PC-9 (cell line): ENCODE data around the gene CAB39L. TPM values are rescaled to one million over a fixed set of nuclear protein-coding genes. Genes with fewer than 3 reads are reported as not detected.

Source experiments
- BruUV-seq: library from RNA; stranded (reverse); fragments of 400-500 nt; replicated peaks from 2 replicates; lab custom pipeline; 2021; lab: Mats Ljungman, UMichigan
- CTCF ChIA-PET: fragments of 300-600 bp; sonication (Branson Sonifier 250); formaldehyde crosslinking; loops from one replicate; lab custom pipeline; 2022; ENCODE audit warnings: antibody characterized with exemption; lab: Charles Lee
- POLR2A ChIA-PET: fragments of 300-600 bp; sonication (Branson Sonifier 250); formaldehyde crosslinking; loops from one replicate; lab custom pipeline; 2022; ENCODE audit warnings: antibody characterized with exemption; ENCODE audit not compliant: unreplicated experiment; lab: Charles Lee
- DNase-seq, 2 experiments: peaks; one replicate each; pipeline versions ENCODE4 v3.0.0 to v3.0.0-alpha.2; 2015 to 2022; ENCODE audit warnings: mixed read lengths in 1 of 2
- H2AFZ ChIP-seq: fragments of 200-600 bp; sonication (generic); 2 replicates; pipeline ENCODE4 v1.8.1; 2017; ENCODE audit warnings: antibody characterized with exemption
- H3F3A ChIP-seq: fragments of 200-600 bp; sonication (generic); 2 replicates; pipeline ENCODE4 v1.8.1; 2017; ENCODE audit warnings: antibody characterized with exemption, mild to moderate bottlenecking, low read depth; ENCODE audit not compliant: insufficient read depth
- H3K27ac ChIP-seq: fragments of 200-600 bp; sonication (generic); 2 replicates; pipeline ENCODE4 v1.6.1; 2016; ENCODE audit warnings: mixed run types
- H3K27me3 ChIP-seq: fragments of 200-600 bp; sonication (generic); 2 replicates; pipeline ENCODE4 v1.6.1; 2016; ENCODE audit warnings: low read depth, mixed run types; ENCODE audit not compliant: insufficient read depth
- H3K36me3 ChIP-seq: fragments of 200-600 bp; sonication (generic); 2 replicates; pipeline ENCODE4 v1.6.1; 2016; ENCODE audit warnings: low read depth, mixed run types
- H3K4me1 ChIP-seq: fragments of 200-600 bp; sonication (generic); replicated peaks from 2 replicates; pipeline ENCODE4 v1.6.1; 2016; ENCODE audit warnings: mixed run types; ENCODE audit not compliant: insufficient read depth
- H3K4me2 ChIP-seq: fragments of 200-600 bp; sonication (generic); 2 replicates; pipeline ENCODE4 v1.6.1; 2017; ENCODE audit warnings: mixed run types
- H3K4me3 ChIP-seq: fragments of 200-600 bp; sonication (generic); 2 replicates; pipeline ENCODE4 v1.6.1; 2016; ENCODE audit warnings: mixed run types
- H3K79me2 ChIP-seq: fragments of 200-600 bp; sonication (generic); 2 replicates; pipeline ENCODE4 v1.6.1; 2017; ENCODE audit warnings: low read depth, mixed run types
- H3K9me2 ChIP-seq: fragments of 200-600 bp; sonication (generic); 2 replicates; pipeline ENCODE4 v1.8.1; 2017; ENCODE audit warnings: mild to moderate bottlenecking; ENCODE audit not compliant: insufficient read depth
- H3K9me3 ChIP-seq: fragments of 200-600 bp; sonication (generic); 2 replicates; pipeline ENCODE4 v1.8.1; 2016; ENCODE audit warnings: low read depth; ENCODE audit not compliant: insufficient read depth
- H4K20me1 ChIP-seq: fragments of 200-600 bp; sonication (generic); 2 replicates; pipeline ENCODE4 v1.8.1; 2017; ENCODE audit not compliant: insufficient read depth
- EZH2 ChIP-seq: fragments of 200-600 bp; sonication (generic); IDR thresholded peaks from 2 replicates; pipeline ENCODE4 v1.8.0; 2017; ENCODE audit warnings: antibody characterized with exemption, low read depth
- intact Hi-C: fragments of 100-400 bp; cut with micrococcal nuclease; formaldehyde crosslinking; loops from one replicate; pipeline ENCODE4 v1.10.0; 2022; ENCODE audit not compliant: unreplicated experiment
- total RNA-seq: library from RNA; stranded (reverse); gene quantifications from 2 replicates; pipeline ENCODE4 v1.2.3, GENCODE V29; 2021
- TF ChIP-seq, protein P1 (sequence below): fragments of 200-600 bp; sonication (generic); conservative IDR thresholded peaks from 2 replicates; pipeline ENCODE4 v1.6.1; 2017; ENCODE audit warnings: mixed run types, antibody characterized with exemption, mild to moderate bottlenecking, moderate library complexity

The CAB39L gene
- total RNA-seq, 1 experiment from 2014 or later, result 10.7 TPM

DNA sequence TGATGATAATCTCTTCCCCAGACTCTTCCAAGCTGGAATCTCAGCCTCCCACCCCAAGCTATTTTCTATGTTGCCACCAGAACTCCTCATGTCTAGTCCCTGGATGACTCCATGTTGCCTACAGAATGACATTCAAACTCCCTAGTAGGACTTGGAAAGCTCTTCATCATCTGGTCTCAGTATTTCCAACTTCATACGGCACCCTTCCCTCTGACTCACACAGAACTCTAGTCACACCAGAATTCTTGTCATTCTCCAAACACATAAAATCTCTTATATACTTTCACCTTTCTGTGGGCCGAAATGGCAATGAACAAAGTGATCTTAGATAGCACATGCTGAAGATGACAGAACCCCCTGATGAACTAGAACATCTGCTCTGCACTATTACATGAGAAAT is 86.2 kb downstream of the CAB39L start:
- ChIA-PET POLR2A (interaction anchor here (0.6 kb wide), 1 partner anchor 1502 kb away, joined by 4 read pairs; no protein-coding TSS in a partner anchor), CTCF (no interaction called here)
- no peak for DNase-seq
- Histone ChIP-seq H3K36me3 (no peaks in the 10 kb centered on the region), H3K4me1 (no peaks in the 10 kb centered on the region), H3K79me2 (no peaks in the 10 kb centered on the region), H3K9me2 (no peaks in the 10 kb centered on the region), H3K27ac (no peak overlapping the region), H3F3A (no peaks in the 10 kb centered on the region), H3K27me3 (no peaks in the 10 kb centered on the region), H4K20me1 (no peaks in the 10 kb centered on the region), H3K4me3 (no peak overlapping the region), H3K9me3 (no peaks in the 10 kb centered on the region), H3K4me2 (no peak overlapping the region), H2AFZ (no peak overlapping the region)
- intact Hi-C loops, result no loop called here
- TF ChIP-seq, protein P1, sequence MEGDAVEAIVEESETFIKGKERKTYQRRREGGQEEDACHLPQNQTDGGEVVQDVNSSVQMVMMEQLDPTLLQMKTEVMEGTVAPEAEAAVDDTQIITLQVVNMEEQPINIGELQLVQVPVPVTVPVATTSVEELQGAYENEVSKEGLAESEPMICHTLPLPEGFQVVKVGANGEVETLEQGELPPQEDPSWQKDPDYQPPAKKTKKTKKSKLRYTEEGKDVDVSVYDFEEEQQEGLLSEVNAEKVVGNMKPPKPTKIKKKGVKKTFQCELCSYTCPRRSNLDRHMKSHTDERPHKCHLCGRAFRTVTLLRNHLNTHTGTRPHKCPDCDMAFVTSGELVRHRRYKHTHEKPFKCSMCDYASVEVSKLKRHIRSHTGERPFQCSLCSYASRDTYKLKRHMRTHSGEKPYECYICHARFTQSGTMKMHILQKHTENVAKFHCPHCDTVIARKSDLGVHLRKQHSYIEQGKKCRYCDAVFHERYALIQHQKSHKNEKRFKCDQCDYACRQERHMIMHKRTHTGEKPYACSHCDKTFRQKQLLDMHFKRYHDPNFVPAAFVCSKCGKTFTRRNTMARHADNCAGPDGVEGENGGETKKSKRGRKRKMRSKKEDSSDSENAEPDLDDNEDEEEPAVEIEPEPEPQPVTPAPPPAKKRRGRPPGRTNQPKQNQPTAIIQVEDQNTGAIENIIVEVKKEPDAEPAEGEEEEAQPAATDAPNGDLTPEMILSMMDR, result no peak
- TF ChIP-seq EZH2, result no peak
- BruUV-seq, result no TSS peak

DNA sequence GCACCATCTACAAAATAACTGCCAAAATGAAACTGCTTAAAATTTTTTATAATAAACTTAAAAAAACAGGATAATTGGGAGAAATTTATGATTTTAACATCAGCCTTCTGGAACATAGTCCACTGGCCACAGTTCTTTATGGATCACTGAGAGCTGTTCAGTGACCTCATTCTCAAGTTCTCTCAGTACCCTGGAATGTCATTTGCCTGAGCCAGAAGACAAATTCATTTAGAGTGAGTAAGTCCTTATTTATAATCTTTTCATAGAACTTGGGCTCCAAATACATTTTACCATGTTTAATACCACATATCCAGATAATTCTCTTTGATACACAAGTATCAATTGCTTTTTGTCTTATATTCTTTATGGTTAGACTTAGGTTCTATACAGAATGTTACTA is 87.6 kb downstream of the CAB39L start:
- H3F3A ChIP-seq, result no peaks in the 10 kb centered on the region
- H3K36me3 ChIP-seq, result no peaks in the 10 kb centered on the region
- ChIA-PET CTCF (no interaction called here), POLR2A (no interaction called here)
- no peak overlapping the region for H3K27ac ChIP-seq
- intact Hi-C loops, result no loop called here
- H3K4me1 ChIP-seq, result no peaks in the 10 kb centered on the region
- no peak overlapping the region for H3K4me3 ChIP-seq
- no peak for DNase-seq
- H3K4me2 ChIP-seq, result no peak overlapping the region
- H2AFZ ChIP-seq, result no peak overlapping the region
- no peaks in the 10 kb centered on the region for H3K9me3 ChIP-seq
- no peaks in the 10 kb centered on the region for H3K9me2 ChIP-seq
- H3K27me3 ChIP-seq, result no peaks in the 10 kb centered on the region
- no peaks in the 10 kb centered on the region for H4K20me1 ChIP-seq
- no TSS peak for BruUV-seq
- no peaks in the 10 kb centered on the region for H3K79me2 ChIP-seq
- TF ChIP-seq, protein P1, result no peak
- no peak for TF ChIP-seq EZH2

DNA sequence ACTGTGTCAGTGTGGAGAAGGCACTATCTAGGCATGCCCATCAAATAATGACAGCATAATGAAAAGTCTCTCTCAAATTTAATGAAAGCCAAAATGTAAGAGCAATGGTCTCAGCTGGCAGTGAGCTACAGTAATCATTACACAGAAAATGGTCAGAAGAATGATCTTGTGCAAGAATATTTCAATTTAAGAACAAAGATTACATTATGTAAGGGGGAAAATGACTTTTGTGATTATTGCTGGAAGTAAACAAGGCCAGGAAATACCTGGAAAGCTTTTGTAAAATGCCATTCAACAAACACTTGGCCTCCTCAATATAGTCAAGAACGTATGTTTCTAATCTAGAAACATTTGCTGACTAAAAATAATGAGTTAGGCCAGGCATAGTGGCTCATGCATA is 89.1 kb downstream of the CAB39L start:
- Histone ChIP-seq H3K9me2 (no peaks in the 10 kb centered on the region), H4K20me1 (no peaks in the 10 kb centered on the region), H3K27ac (no peak overlapping the region), H3K36me3 (no peaks in the 10 kb centered on the region), H3F3A (no peaks in the 10 kb centered on the region), H3K27me3 (no peaks in the 10 kb centered on the region), H3K9me3 (no peaks in the 10 kb centered on the region), H3K4me3 (no peak overlapping the region), H2AFZ (no peak overlapping the region), H3K4me2 (no peak overlapping the region), H3K79me2 (no peaks in the 10 kb centered on the region), H3K4me1 (no peaks in the 10 kb centered on the region)
- no TSS peak for BruUV-seq
- DNase-seq, result no peak
- intact Hi-C loops, result no loop called here
- TF ChIP-seq EZH2, result no peak
- TF ChIP-seq, protein P1, result no peak
- POLR2A ChIA-PET, result no interaction called here
- CTCF ChIA-PET, result no interaction called here
